Mucosa of rectum (tissue), 2 donors: ENCODE measurements around the gene CDPF1.
A peak's percentile ranks its signal among the peaks of the same experiment; 100 is the strongest.

Experiments
- H3K27ac ChIP-seq, 2 donors: one replicate each; pipeline ENCODE4 v1.7.0; 2013; ENCODE audit warnings: inconsistent platforms in 2 of 2, low read depth in 2 of 2, low read length in 2 of 2
- H3K27me3 ChIP-seq, 2 donors: one replicate each; pipeline ENCODE4 v1.7.0; 2013; ENCODE audit warnings: low read length in 2 of 2; ENCODE audit not compliant: control insufficient read depth in 2 of 2, insufficient read depth in 2 of 2
- H3K36me3 ChIP-seq, 2 donors: one replicate each; pipeline ENCODE4 v1.7.0; 2013; ENCODE audit warnings: low read length in 2 of 2; ENCODE audit not compliant: control insufficient read depth in 2 of 2, insufficient read depth in 2 of 2
- H3K4me1 ChIP-seq, 2 donors: one replicate each; pipeline ENCODE4 v1.7.0; 2013; ENCODE audit warnings: low read length in 2 of 2, mild to moderate bottlenecking in 1 of 2; ENCODE audit not compliant: control insufficient read depth in 2 of 2, insufficient read depth in 2 of 2
- H3K4me3 ChIP-seq, 2 donors: one replicate each; pipeline ENCODE4 v1.7.0; 2013; ENCODE audit warnings: low read length in 2 of 2
- H3K9ac ChIP-seq, 2 donors: one replicate each; pipeline ENCODE4 v1.7.0; 2013; ENCODE audit warnings: low read length in 2 of 2, low read depth in 1 of 2, mild to moderate bottlenecking in 1 of 2
- H3K9me3 ChIP-seq, 2 donors: one replicate each; pipeline ENCODE4 v1.7.0; 2013; ENCODE audit warnings: low read length in 2 of 2; ENCODE audit not compliant: control insufficient read depth in 2 of 2
- donor health status: healthy.
- donor health status: Normal muscosa, but diverticular disease.

Gene CDPF1

DNA sequence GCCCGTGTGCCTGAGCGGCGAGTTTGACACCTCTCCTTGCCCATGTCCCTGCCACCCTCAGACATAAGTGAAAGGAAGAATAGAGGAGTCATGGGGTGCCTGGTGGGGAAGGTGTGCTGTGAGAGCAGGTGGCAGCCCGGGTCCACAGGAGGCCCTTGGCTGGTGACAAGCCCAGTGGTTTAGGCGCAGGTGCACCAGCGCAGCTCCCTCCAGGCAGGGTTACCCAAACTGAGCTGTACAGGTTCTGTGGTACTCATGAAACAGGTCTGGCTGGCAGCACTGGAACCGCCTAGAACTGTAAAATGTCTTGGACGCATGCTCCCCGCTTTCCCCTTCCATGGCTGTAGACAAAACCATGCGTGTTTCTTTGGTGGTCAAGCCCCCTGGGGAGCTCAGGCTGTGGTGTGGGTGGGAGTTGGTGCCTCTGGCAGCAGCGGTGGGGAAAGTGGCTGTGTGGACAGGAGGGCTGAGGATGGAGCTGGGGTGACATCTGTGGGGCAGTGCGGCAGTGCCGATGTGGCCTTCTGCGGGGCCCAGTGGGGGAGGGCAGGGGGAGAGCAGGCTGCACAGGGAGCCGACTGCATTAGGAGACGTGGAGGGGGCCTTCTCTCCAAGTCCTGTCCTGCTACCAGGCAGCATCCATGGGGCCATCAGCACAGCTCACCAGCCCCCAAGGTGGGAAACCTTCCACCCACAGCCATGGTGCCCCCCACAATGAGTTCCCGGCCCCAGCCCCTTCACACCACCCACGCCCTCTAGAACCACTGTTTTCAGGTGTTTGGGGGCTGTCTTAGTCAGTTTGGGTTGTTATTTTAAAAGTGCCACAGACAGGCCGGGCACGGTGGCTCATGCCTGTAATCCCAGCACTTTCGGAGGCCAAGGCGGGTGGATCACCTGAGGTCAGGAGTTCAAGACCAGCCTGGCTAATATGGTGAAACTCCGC is 41.0 kb upstream of the CDPF1 start:
- peaks cover 9 to 13% of the 10 kb centered on the region in 2 donors for H3K4me1 ChIP-seq
- H3K4me3 ChIP-seq, result no peak overlapping the region
- H3K27me3 ChIP-seq, result no peaks in the 10 kb centered on the region
- H3K27ac ChIP-seq, result no peak overlapping the region
- no peaks in the 10 kb centered on the region for H3K9me3 ChIP-seq
- H3K36me3 ChIP-seq, result peaks cover 54 to 59% of the 10 kb centered on the region in 2 donors
- no peak overlapping the region for H3K9ac ChIP-seq

DNA sequence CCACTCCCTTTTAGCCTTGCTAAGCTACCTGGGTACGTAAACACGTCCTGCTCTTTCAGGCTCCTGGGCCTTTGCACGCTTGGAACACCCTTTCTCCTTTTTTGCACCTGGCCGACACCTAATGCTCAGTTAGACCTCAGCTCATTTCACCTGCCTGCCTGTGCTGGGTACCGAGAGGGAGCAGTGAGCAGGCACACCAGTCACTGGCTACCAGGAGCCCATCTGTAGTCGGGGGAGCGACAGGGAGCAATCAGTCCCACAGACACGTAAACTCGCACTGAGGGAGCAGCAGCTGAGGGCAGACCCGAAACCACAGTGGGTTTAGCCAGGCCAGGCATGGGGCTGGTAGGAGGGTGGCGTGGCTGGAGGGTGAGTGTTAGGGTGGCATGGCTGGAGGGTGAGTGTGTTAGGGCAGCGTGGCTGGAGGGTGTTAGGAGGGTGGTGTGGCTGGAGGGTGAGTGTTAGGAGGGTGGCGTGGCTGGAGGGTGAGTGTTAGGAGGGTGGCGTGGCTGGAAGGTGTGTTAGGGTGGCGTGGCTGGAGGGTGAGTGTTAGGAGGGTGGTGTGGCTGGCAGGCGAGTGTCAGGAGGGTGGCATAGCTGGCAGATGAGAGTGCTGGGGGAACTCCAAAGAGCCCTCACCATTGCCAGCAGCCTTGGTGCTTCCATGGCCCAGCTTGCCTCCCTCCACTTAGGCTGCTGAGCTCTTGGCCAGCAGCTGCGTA is 40.2 kb upstream of the CDPF1 start:
- Histone ChIP-seq H3K9ac (no peak overlapping the region), H3K9me3 (no peaks in the 10 kb centered on the region), H3K4me3 (no peak overlapping the region), H3K27me3 (no peaks in the 10 kb centered on the region), H3K36me3 (peaks cover 54 to 62% of the 10 kb centered on the region in 2 donors), H3K4me1 (peaks cover 4 to 5% of the 10 kb centered on the region in 2 donors), H3K27ac (no peak overlapping the region)

DNA sequence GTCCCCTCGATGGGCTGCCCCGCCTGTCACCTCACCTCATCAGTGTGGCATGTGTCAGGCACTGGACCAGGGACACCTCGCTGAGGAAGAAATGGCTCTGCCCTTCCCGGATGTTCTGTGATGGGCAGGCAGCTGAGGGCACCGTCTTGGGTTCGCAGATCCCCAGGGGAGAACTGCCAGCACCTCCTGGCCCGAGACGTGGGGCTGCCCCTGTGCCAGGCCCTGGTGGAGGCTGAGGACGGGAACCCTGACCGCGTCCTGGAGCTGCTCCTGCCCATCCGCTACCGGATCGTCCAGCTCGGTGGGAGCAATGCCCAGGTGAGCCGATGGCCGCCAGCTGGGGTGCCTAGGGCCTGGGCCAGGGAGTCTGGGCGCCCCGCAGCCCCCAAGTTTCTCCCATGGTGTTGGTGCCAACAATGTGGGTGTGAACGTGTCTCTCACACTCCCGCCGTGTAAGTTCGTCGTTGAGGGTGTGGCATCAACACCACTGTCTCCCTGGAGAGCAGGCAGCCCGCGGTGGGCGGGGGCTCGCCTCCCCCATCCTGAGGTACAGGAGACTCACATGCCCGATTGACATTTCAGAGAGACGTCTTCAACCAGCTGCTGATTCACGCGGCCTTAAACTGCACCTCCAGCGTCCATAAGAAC is 39.3 kb upstream of the CDPF1 start:
- Histone ChIP-seq H3K9ac (no peak overlapping the region), H3K36me3 (peaks cover 62 to 71% of the 10 kb centered on the region in 2 donors), H3K4me1 (peaks cover 2 to 5% of the 10 kb centered on the region in 2 donors), H3K27me3 (no peaks in the 10 kb centered on the region), H3K27ac (no peak overlapping the region), H3K4me3 (no peak overlapping the region), H3K9me3 (no peaks in the 10 kb centered on the region)

DNA sequence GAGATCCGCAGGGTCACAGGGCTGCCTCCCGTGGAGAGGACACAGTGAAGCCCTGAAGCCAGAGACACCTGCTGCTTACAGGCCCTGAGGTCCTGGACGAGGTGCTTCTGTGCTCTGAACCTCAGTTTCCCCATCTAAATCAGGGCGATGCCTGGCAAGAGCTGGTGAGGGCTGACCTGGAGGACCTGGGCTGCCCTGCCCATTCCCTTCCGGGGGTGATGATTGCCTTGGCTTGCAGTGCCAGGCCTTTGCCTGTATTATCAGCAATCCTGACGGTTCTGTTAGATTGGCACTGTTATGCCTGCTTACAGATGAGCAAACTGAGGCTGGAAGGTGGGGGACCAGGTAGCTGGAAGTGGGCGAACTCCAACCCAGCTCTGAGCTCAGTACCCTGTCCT is 38.8 kb upstream of the CDPF1 start:
- H3K4me3 ChIP-seq, result peak overlapping the region; percentile 14 to 56
- H3K27ac ChIP-seq, result no peak overlapping the region
- peaks cover 2 to 5% of the 10 kb centered on the region in 2 donors for H3K4me1 ChIP-seq
- H3K9ac ChIP-seq, result no peak overlapping the region
- no peaks in the 10 kb centered on the region for H3K9me3 ChIP-seq
- H3K36me3 ChIP-seq, result peaks cover 67 to 76% of the 10 kb centered on the region in 2 donors
- H3K27me3 ChIP-seq, result no peaks in the 10 kb centered on the region

DNA sequence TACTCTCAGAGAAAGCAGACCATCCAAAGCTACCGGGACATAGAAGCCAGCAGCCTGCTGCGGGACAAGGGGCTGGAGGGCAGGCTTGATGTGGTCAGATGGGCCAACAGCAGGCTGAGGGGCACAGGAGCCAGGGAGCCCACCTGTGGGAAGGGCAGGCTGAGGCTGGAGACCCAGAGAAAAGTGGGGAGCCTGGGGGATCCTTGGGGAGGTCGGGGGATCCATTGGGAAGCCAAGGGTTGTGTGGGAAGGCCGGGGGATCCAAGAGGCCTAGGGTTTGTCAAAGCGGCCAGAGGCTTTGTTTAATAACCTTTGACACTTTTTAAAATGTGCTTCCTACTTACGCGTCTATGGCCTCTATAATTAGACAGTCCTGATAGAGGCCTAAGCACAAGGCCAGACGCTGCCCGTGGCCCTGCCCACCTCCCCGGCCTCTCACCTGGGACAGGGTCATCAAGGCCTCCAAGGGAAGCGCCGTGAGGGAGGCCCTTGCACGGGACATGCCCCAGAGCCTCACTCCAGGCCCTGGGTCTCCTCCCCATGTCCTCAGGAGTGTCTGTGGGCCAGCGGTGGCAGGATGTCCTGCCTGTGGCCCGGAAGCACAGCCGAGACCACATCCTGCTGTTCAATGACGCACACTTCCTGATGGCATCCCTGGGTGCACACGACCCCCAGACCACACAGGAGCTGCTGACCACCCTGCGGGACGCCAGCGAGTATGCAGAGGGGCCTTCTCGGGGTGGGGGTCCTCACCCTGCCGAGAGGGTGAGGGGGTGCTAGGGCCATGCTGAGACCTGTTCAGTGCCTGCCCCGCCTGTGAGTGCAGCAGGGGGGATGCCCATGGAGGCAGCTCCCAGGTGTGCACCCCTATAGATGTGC is 38.0 kb upstream of the CDPF1 start:
- Histone ChIP-seq H3K27me3 (no peaks in the 10 kb centered on the region), H3K9me3 (no peaks in the 10 kb centered on the region), H3K4me3 (peak overlapping the region; percentile 19 to 56), H3K9ac (peak overlapping the region; percentile 39 to 47), H3K36me3 (peaks cover 69 to 77% of the 10 kb centered on the region in 2 donors), H3K27ac (peak overlapping the region; percentile 30 to 32), H3K4me1 (peaks cover 2 to 5% of the 10 kb centered on the region in 2 donors)

DNA sequence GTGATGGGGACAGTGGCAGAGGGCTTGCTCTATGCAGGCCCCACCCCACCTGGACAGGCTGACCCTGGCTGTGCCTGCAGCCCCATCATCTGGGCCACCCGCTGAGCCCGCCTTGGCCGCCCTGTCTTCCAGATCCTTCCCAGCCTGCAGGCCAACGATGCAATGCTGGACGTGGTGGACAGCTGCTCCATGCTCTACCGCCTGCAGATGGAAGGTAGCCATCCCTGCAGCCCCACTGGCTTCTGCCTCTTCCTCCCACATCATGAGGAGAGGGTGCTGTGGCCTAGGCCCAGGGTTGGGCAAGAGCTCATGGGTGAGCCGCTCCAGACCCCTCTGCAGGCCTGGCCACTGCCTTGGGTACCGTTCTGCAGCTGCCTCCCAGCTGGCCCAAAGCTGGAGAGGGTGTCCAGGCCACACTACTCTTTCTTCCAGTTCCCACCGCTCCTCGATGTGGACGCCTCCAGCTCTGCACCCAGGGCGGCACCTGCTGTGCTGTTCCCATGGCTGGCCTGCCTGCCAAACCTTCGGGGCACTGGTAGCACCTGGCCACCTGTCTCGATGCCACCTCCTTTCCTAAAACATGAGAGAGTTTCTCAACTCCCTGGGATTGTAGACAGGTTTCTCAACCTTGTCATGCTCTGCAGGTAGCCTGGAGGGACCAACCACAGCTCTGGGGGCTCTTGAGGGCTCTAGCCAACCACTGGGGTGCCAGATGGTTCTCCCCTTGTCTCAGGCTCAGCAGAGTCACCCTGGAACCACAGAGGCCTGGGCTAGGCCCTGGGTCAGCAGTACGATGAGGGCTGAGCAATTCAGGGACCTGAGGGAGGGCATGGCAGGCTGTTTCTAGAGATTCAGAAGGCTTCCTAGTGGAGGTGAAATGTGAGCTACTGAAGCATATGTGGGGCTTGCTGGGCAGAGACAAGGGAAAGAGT is 37.1 kb upstream of the CDPF1 start:
- Histone ChIP-seq H3K27me3 (no peaks in the 10 kb centered on the region), H3K27ac (peak overlapping the region; percentile 30 to 32), H3K4me3 (peak overlapping the region; percentile 19 to 56), H3K4me1 (peaks cover 2 to 5% of the 10 kb centered on the region in 2 donors), H3K9me3 (no peaks in the 10 kb centered on the region), H3K36me3 (peaks cover 66 to 76% of the 10 kb centered on the region in 2 donors), H3K9ac (peak overlapping the region; percentile 39 to 47)

DNA sequence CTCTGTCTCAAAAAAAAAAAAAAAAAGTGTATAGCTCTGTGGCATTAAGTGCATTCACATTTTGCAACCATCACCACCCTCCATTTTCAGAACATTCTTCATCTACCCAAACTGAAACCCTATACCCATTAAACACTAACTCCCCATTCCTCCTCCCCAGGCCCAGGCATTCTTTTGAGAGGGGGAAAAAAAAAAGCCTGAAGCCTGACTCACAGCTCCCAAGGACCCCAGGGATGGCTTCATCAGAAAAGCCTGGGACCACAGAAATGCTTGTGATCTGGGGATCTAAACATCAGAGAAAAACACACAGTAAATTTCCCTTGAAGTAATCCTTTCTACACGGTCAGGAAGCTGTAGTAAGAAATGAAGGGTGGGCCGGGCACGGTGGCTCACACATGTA is 35.9 kb upstream of the CDPF1 start:
- Histone ChIP-seq H3K9ac (no peak overlapping the region), H3K9me3 (no peaks in the 10 kb centered on the region), H3K36me3 (peaks cover 68 to 76% of the 10 kb centered on the region in 2 donors), H3K4me3 (no peak overlapping the region), H3K4me1 (peaks cover 2 to 5% of the 10 kb centered on the region in 2 donors), H3K27me3 (no peaks in the 10 kb centered on the region), H3K27ac (no peak overlapping the region)

DNA sequence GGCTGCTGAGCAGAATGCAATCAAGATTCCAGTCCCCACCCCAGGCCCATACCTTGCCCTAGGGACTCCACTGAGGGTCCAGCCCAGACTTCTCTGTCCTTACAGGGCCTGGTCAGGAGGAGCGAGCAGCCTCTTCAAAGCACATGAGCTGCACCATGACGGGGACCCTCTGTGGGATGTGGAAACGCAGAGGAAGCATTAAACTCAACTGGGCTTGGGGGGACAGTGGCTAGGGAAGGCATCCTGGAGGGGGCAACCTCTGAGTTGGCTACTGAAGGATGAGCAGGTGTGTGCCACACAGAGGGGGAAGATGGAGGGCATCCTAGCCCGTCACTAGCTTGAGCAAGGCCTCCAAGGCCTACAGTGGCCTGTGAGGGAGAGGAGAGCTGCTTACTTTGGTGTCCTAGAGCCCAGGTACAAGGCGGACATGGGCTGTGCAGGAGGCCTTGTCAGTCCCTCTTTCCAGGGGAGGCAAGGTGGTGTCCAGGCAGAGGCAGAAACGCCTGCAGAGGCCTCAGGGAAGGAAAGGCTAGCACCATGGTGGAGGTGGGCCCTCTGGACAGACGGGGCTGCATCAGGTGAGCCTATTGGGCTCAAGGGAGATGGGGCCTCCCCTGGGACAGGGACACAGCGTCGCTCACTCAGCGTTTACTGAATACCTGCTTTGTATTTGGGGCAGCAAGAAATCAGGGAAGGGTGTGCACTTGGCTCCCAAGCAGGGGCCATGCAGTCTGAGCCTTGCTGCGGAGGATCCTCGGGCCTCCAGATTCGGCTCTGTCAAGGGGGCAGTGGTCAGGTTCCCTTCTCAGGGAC is 32.0 kb upstream of the CDPF1 start:
- no peak overlapping the region for H3K9ac ChIP-seq
- H3K4me1 ChIP-seq, result no peaks in the 10 kb centered on the region
- peak overlapping the region in 1 of 2 donors; percentile 32 for H3K27ac ChIP-seq
- H3K36me3 ChIP-seq, result peaks cover 74 to 83% of the 10 kb centered on the region in 2 donors
- no peaks in the 10 kb centered on the region for H3K9me3 ChIP-seq
- no peaks in the 10 kb centered on the region for H3K27me3 ChIP-seq
- no peak overlapping the region for H3K4me3 ChIP-seq
